K562 (cell line): ENCODE data around the gene CRABP2. TPM values are rescaled to one million over a fixed set of nuclear protein-coding genes. Genes with fewer than 3 reads are reported as not detected.
A peak's percentile ranks its signal among the peaks of the same experiment; 100 is the strongest.

ENCODE experiments used
- DPF2 ChIP-seq: fragments of 450-650 bp; IDR thresholded peaks from 2 replicates; pipeline ENCODE4 v1.6.1; 2016
- GATAD2B ChIP-seq: fragments of 450-650 bp; IDR thresholded peaks from 2 replicates; pipeline ENCODE4 v1.6.1; 2017; ENCODE audit warnings: mild to moderate bottlenecking, borderline replicate concordance
- IRF1 ChIP-seq: sonication (generic); formaldehyde crosslinking; IDR thresholded peaks from 2 replicates; pipeline ENCODE4 v1.8.0; 2022; ENCODE audit warnings: missing genetic modification reagents, mild to moderate bottlenecking, borderline replicate concordance
- MBD1 ChIP-seq: fragments of 250-450 bp; sonication (Bioruptor Pico); IDR thresholded peaks from 2 replicates; pipeline ENCODE4 v1.8.0; 2022; ENCODE audit warnings: inconsistent platforms
- NR2C2 ChIP-seq, 2 experiments: fragments of 200-800 bp in 1 of 2; sonication (Bioruptor generic) in 1 of 2; sonication (generic) in 1 of 2; formaldehyde crosslinking in 1 of 2; IDR thresholded peaks; 2 replicates each; pipeline versions ENCODE4 v1.6.1 to v1.8.0; 2016 to 2022; ENCODE audit warnings: mild to moderate bottlenecking in 1 of 2, missing compliant biosample characterization in 1 of 2, missing genetic modification characterization in 1 of 2, missing genetic modification reagents in 1 of 2
- PHB2 ChIP-seq: fragments of 450-650 bp; IDR thresholded peaks from 2 replicates; pipeline ENCODE4 v1.6.1; 2017; ENCODE audit warnings: low read depth
- PRPF4 ChIP-seq: fragments of 200-400 bp; formaldehyde crosslinking; IDR thresholded peaks from one replicate; pipeline ENCODE4 v1.6.1; 2017; ENCODE audit warnings: low read length, low read depth, mild to moderate bottlenecking; ENCODE audit not compliant: insufficient read depth, poor library complexity, severe bottlenecking
- SETDB1 ChIP-seq: IDR thresholded peaks from one replicate; pipeline ENCODE4 v1.6.1; 2012; ENCODE audit warnings: low read length, control low read depth, inconsistent platforms
- ZBTB40 ChIP-seq, 2 experiments: fragments of 450-650 bp in 1 of 2; sonication (generic) in 1 of 2; formaldehyde crosslinking in 1 of 2; IDR thresholded peaks; 2 replicates each; pipeline versions ENCODE4 v1.7.1 to v1.9.0; 2016 to 2022; ENCODE audit warnings: inconsistent platforms in 1 of 2, mild to moderate bottlenecking in 1 of 2, missing genetic modification reagents in 1 of 2
- ZNF316 ChIP-seq: fragments of 450-650 bp; IDR thresholded peaks from 2 replicates; pipeline ENCODE4 v1.6.1; 2016
- ZNF551 ChIP-seq: fragments of 250-450 bp; sonication (Bioruptor Pico); IDR thresholded peaks from 2 replicates; pipeline ENCODE4 v1.5.0; 2021; ENCODE audit warnings: mild to moderate bottlenecking, moderate library complexity
- ZNF655 ChIP-seq: fragments of 250-450 bp; sonication (Bioruptor Pico); IDR thresholded peaks from 2 replicates; pipeline ENCODE4 v1.5.0; 2021
- ZNF79 ChIP-seq: fragments of 250-450 bp; sonication (Bioruptor Pico); IDR thresholded peaks from 2 replicates; pipeline ENCODE4 v1.4.0; 2020; ENCODE audit warnings: low read depth, mild to moderate bottlenecking, moderate library complexity
- polyA plus RNA-seq, 8 experiments: library from polyadenylated mRNA; depleted of rRNA in 4 of 8; stranded (reverse) in 5 of 8; unstranded in 3 of 8; fragments of >200 nt; fragmentation: Nextera tagmentation in 2 of 8; fragmentation: Illumina TruSeq in 1 of 8; extraction: Ambion mirVana in 2 of 8; extraction: Trizol in 1 of 8; gene quantifications; 2 replicates each; pipeline versions ENCODE4 v1.2.1 to v1.2.3, GENCODE V29; 2011 to 2014; ENCODE audit warnings: inconsistent platforms in 1 of 8, missing spikeins in 1 of 8
- total RNA-seq, 7 experiments: library from RNA; depleted of rRNA in 6 of 7; stranded (reverse); fragments of >200 nt in 6 of 7; fragmentation: Illumina TruSeq in 2 of 7; extraction: Trizol in 2 of 7; gene quantifications; 2 replicates each; pipeline versions ENCODE4 v1.2.1 to v1.2.3, GENCODE V29; 2011 to 2021; ENCODE audit warnings: low replicate concordance in 1 of 7
- TF ChIP-seq, protein P1 (sequence below): fragments of 250-450 bp; sonication (Bioruptor Pico); IDR thresholded peaks from 2 replicates; pipeline ENCODE4 v1.5.0; 2021

CRABP2 gene
- total and polyA plus RNA-seq, 9 of the 15 experiments (the other 6 are each of a cell fraction or from before 2014, with no cell fraction given): 0.30 to 2.5 (median 0.82) TPM

DNA sequence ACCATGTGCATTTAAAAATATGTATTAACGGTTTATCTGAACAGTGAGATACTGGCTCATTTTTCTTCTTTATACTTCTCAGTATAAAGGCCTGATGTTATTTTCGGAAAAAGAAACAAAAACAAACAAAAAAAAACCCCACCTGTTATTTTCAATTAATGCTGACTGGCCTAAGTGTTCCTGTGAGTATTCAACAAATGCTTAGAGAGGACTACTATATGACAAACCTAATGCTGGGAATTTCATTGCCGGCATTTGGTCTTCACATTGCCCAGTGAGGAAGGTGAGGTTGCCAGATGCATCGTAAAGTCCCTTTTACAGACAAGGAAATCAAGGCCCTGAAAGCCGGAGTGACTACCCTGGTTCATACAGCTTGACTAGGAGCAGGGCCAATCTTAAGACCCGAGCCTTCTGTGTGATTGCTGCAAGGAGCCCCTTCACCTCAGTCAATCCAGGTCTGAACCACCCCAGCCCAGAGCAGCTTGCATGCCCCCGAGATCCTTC lies 34.9 kb upstream of the CRABP2 start (continued):
- TF ChIP-seq, protein P1, sequence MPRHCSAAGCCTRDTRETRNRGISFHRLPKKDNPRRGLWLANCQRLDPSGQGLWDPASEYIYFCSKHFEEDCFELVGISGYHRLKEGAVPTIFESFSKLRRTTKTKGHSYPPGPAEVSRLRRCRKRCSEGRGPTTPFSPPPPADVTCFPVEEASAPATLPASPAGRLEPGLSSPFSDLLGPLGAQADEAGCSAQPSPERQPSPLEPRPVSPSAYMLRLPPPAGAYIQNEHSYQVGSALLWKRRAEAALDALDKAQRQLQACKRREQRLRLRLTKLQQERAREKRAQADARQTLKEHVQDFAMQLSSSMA (CRISPR knock-in tag): no peak
- TF ChIP-seq GATAD2B (no peak), ZNF316 (peak; percentile 90), ZNF655 (CRISPR knock-in tag) (no peak), MBD1 (CRISPR knock-in tag) (no peak), ZNF79 (CRISPR knock-in tag) (no peak), IRF1 (CRISPR knock-in tag) (no peak), ZBTB40 (IDR thresholded peaks at IDR 0.05) (no peak), ZBTB40 (CRISPR knock-in tag; IDR thresholded peaks at IDR 0.05) (no peak), ZNF551 (CRISPR knock-in tag) (no peak), PHB2 (no peak), DPF2 (0 out of 2 replicates have a peak, but pooled peaks have one; percentile 26), PRPF4 (no peak), NR2C2 (CRISPR knock-in tag; IDR thresholded peaks at IDR 0.05) (no peak), NR2C2 (tag; IDR thresholded peaks at IDR 0.05) (no peak), SETDB1 (no peak)
